GF-D8 (cell line): Measurements from ENCODE around the gene PAPLN.

Experiments
- DNase-seq: peaks from one replicate; lab custom pipeline; 2025; lab: John Stamatoyannopoulos, UW

The PAPLN gene

GRCh38 chr14:73245480-73246325 lies 8.4 kb downstream of the PAPLN start:
- DNase-seq: no peak

GRCh38 chr14:73246387-73247150 lies 9.3 kb downstream of the PAPLN start:
- DNase-seq: no peak

GRCh38 chr14:73248108-73248868 lies 11.0 kb downstream of the PAPLN start:
- no peak for DNase-seq

DNA sequence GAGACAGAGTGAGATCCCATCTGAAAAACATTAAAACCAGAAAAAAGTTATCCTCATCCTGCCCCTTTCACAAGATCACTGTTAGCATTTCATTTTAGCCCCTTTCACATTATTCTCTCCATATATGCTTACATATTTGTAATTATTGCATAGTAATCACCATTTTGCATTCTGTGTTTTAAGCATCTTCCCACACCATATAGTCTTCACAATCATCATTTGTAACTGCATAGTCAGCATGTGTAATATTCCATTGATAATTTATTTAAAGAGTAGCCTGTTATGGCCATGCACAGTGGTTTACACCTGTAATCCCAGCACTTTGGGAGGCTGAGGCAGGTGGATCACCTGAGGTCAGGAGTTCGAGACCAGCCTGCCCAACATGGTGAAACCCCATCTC lies 11.8 kb downstream of the PAPLN start:
- no peak for DNase-seq

- DNase-seq: no peak
Measured at GRCh38 chr14:73249564-73250316, 12.4 kb downstream of the PAPLN start.

GRCh38 chr14:73250317-73250713 lies 13.0 kb downstream of the PAPLN start:
- no peak for DNase-seq

- no peak for DNase-seq
Measured at GRCh38 chr14:73250781-73251500, 13.6 kb downstream of the PAPLN start.

GRCh38 chr14:73251516-73252215 lies 14.4 kb downstream of the PAPLN start:
- DNase-seq: no peak

GRCh38 chr14:73252491-73253322 lies 15.4 kb downstream of the PAPLN start:
- no peak for DNase-seq

DNA sequence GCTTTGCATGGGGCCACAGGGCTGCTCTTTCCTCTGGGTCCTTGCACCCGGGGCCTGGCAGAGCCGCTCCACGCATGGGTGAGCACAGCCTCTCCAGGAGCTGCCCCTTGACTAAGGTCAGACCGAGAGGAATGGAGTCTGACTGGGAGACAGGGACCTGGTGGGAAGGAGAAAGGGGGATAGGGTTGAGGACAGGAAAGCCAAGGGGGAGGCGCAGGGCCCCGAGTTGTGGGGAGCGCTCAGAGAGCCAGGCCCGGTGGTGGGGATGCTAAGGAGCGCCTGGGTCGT lies 16.0 kb downstream of the PAPLN start:
- no peak for DNase-seq

- DNase-seq: no peak
Measured at GRCh38 chr14:73253721-73254120, 16.4 kb downstream of the PAPLN start.

- DNase-seq: no peak
Measured at GRCh38 chr14:73254247-73255004, 17.1 kb downstream of the PAPLN start.

- no peak for DNase-seq
Measured at GRCh38 chr14:73255005-73255400, 17.7 kb downstream of the PAPLN start.

GRCh38 chr14:73255693-73256225 lies 18.5 kb downstream of the PAPLN start:
- DNase-seq: no peak

DNA sequence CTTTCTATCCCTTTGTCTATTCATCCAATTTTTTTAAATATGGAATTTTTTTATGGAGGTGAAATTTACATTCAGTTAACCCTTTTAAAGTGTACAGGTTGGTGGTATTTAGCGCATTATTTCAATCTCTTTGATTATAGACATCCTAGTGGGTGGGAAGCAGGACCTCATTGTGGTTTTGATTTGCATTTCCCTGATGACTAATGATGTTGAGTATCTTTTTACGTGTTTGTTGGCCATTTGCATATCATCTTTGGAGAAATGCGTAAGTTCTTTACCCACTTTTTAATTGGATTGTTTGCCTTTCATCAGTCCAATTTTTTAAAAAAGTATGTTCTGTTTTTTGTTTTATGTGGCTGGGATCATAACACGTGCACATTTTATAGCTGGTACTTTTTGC lies 20.8 kb downstream of the PAPLN start:
- DNase-seq: no peak

GRCh38 chr14:73258845-73259611 lies 21.7 kb downstream of the PAPLN start:
- no peak for DNase-seq

GRCh38 chr14:73259837-73260236 lies 22.5 kb downstream of the PAPLN start:
- DNase-seq: no peak

DNA sequence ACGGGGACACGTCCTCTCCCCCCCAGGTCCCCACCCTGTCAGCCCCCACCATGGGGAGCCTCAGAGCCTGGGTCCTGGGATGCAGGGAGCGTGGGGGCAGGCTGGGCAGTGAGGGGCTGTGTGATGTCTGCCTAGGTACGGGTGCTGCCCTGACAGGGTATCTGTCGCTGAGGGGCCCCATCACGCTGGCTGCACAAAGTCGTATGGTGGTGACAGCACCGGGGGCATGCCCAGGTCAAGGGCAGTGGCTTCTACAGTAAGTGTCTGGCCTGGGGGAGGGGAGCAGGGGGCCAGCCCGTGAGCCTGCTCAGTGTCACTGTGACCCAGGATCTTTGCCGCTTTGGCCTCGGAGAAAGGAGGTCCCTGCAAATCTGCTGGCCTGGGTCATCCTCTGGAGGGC lies 23.3 kb downstream of the PAPLN start:
- no peak for DNase-seq
